HFF-Myc (cell line): ENCODE results near the gene CHAD.
A peak's percentile ranks its signal among the peaks of the same experiment; 100 is the strongest.

Source experiments
- DNase-seq: peaks from one replicate; pipeline ENCODE4 v3.0.0-alpha.2; 2011; ENCODE audit warnings: low read depth; ENCODE audit errors: extremely low read depth
- H3K4me3 ChIP-seq: replicated peaks from 2 replicates; pipeline ENCODE4 v1.5.1; 2011; ENCODE audit warnings: low read depth, mild to moderate bottlenecking, control low read depth, low read length
- CTCF ChIP-seq: IDR thresholded peaks from 2 replicates; pipeline ENCODE4 v1.5.1; 2012; ENCODE audit warnings: mild to moderate bottlenecking, low read depth, low read length, control low read depth; ENCODE audit errors: missing control alignments

The CHAD gene

DNA sequence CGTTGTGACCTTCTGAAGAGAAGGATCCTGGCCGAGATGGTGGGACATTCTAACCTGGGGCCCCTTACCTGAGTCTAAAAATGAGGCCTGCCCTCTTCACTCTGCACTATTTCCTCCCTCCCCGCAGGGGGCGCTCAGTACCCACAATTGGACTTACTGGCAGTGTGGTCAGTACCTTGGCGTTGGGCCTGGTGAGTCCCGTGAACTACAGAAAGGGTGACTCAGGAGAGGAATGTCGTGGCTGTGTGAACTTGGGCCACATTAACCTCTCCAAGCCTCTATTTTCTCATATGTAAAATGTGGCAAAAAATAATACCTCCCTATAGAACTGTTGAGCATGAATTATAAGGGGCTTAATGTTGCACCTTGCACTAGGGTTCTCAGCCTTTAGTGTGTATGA lies 13.8 kb upstream of the CHAD start:
- peak; percentile 90 for DNase-seq
- peak; percentile 86 for TF ChIP-seq CTCF
- no peak overlapping the region for H3K4me3 ChIP-seq

GRCh38 chr17:50482110-50482509 lies 13.4 kb upstream of the CHAD start:
- no peak for DNase-seq
- TF ChIP-seq CTCF = no peak
- H3K4me3 ChIP-seq = no peak overlapping the region

GRCh38 chr17:50481648-50482047 lies 13.0 kb upstream of the CHAD start:
- no peak for DNase-seq
- TF ChIP-seq CTCF = no peak
- H3K4me3 ChIP-seq = no peak overlapping the region

- no peak for TF ChIP-seq CTCF
- DNase-seq = no peak
- H3K4me3 ChIP-seq = no peak overlapping the region
These were observed 12.3 kb upstream of the CHAD start for GRCh38 chr17:50480854-50481490.

DNA sequence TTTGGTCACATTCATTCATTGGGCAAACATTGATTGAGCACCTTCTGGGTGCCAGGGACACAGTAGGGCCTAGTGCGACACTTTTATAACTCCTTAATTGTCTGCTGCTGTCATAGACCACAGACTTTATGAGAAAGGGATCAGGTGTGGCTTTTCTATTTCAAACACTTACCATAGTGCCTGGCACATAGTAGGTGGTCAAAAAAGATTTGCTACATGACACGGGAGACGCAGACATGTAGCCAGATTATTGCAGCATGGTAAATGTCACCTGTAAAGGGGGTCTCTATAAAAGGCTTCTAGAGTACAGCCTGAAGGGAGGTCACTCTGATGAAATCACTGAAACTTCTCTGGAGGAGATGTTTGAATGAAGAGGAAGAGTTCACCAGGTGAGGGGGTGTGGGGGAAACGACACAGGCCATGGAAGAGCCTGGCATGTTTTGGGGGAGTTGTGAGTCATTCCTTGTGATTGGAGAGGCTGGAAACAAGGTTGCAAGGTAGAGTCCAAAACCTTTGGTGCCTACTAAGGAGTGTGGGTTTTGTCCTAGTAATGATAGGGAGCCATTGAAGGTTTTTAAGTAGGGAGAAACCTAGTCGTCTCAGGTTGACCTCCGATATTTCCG lies 11.6 kb upstream of the CHAD start:
- no peak for TF ChIP-seq CTCF
- peak overlapping the region; percentile 88 for H3K4me3 ChIP-seq
- no peak for DNase-seq

DNA sequence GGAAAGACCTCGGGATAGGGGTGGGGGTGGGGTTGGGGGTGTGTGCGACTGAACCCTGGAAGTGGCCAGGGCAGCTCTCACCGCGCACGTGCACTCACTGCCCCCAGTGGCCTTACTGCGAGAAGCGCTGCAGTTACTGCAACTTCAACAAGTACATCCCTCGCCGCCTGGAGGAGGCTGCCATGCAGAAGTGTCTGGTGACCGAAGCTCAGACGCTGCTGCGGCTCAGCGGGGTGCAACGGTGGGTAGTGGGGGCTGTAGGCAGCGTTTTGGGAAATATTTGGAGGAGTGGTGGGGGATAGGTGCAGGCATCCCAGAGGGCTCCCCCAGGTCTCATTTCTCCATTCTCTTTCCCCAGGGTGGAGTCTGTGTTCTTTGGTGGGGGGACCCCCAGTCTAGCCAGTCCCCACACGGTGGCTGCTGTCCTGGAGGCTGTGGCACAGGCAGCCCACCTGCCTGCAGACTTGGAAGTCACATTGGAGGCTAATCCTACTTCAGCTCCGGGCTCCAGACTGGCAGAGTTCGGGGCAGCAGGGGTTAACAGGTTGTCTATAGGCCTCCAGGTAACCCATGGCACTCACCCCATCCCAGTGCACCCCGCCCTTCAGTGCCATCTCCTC lies 11.0 kb upstream of the CHAD start:
- peak; percentile 26 for TF ChIP-seq CTCF
- peak overlapping the region; percentile 88 for H3K4me3 ChIP-seq
- peak; percentile 53 for DNase-seq
